ENCODE data around the gene SCMH1.

DNA sequence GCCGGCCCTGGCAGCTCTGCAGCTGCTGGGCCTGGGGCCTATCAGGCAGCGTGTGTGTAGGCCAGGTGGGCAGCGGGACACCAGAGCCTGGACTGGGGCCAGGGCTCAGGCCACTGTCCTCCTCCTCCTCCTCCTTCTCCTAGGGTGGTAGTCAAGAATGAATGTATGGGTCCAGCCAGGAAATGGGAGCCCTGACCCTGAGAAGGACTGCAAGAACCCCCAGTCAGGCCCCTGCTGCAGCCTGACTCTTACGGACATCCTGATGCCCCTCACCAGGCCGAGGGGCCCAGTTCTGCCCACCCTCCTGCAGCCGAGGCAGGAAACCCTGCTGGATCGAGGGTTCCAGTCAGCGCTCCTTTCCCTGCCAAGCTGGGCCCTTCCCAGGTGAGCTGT, 224.1 kb downstream of the SCMH1 start:
- TF ChIP-seq, protein P1, sequence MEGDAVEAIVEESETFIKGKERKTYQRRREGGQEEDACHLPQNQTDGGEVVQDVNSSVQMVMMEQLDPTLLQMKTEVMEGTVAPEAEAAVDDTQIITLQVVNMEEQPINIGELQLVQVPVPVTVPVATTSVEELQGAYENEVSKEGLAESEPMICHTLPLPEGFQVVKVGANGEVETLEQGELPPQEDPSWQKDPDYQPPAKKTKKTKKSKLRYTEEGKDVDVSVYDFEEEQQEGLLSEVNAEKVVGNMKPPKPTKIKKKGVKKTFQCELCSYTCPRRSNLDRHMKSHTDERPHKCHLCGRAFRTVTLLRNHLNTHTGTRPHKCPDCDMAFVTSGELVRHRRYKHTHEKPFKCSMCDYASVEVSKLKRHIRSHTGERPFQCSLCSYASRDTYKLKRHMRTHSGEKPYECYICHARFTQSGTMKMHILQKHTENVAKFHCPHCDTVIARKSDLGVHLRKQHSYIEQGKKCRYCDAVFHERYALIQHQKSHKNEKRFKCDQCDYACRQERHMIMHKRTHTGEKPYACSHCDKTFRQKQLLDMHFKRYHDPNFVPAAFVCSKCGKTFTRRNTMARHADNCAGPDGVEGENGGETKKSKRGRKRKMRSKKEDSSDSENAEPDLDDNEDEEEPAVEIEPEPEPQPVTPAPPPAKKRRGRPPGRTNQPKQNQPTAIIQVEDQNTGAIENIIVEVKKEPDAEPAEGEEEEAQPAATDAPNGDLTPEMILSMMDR (conservative IDR thresholded peaks at IDR 0.05): no peak
- TF ChIP-seq EZH2 (IDR thresholded peaks at IDR 0.05; ENCODE audit: low read depth): no peak
